Measurements from ENCODE around the gene C2CD2L.
A peak's percentile ranks its signal among the peaks of the same experiment; 100 is the strongest.
"Not testable (repeated sequence)": the region's sequence is repeated elsewhere in the genome, so short reads cannot be mapped to it uniquely, and the experiment has no call there.

C2CD2L gene

GRCh38 chr11:119116235-119116594 is 9.1 kb downstream of the C2CD2L start:
- no peak for DNase-seq

- DNase-seq, result no peak
Measured at GRCh38 chr11:119116601-119117000, 9.5 kb downstream of the C2CD2L start.

DNA sequence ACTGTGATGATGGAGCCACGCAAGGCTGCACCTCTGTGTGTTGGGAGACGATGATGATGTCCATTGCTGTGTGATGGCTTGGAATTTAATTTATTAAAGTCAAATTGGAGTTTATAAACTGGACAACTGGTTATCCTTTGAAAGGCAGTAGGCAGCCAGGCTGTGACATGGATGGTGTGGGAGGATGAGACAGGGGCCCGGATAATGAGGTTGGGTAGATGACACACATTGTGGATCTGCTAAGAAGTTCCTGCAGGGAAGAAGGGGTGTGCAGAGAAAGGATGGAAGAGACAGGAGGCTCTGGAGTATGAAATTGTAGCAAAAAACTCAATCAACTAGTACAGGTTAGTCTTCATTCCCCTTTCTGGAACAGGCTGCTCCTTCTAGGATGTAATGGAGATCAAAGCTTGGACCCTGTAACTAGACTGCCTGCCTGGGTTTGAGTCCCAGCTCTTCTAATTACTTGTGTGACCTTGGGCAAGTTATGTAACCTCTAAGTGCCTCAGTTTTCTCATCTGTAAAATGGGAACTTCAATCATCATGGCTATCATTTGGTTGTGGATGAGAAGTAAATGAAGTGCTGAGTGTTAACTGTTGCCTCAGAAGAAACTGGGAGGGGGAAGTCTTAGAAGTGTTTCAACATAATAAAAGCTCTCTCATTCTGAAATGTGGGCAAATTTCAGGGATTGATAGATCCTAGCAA is 10.0 kb downstream of the C2CD2L start:
- no peak for DNase-seq

GRCh38 chr11:119118227-119118626 is 11.1 kb downstream of the C2CD2L start:
- DNase-seq, result no peak

- no peak for DNase-seq
Measured at GRCh38 chr11:119118946-119119345, 11.8 kb downstream of the C2CD2L start.

DNA sequence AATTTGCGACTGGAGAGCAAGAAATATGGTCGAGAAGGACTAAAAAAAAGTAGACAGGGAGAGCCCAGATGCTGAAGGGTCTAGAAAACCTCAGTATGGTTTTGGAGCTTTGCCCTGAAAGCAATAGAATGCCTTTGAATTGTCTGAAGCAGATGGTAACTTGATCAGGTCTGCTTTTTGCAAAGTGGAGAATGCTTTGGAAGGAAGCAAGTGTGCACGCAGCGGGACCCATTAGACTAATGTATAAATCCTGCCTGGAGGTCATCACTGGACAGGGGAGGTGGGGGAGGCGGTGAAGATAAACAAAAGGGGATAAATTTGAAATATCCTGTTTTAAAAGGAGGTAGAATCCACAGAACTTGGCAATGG is 13.5 kb downstream of the C2CD2L start:
- no peak for DNase-seq

DNA sequence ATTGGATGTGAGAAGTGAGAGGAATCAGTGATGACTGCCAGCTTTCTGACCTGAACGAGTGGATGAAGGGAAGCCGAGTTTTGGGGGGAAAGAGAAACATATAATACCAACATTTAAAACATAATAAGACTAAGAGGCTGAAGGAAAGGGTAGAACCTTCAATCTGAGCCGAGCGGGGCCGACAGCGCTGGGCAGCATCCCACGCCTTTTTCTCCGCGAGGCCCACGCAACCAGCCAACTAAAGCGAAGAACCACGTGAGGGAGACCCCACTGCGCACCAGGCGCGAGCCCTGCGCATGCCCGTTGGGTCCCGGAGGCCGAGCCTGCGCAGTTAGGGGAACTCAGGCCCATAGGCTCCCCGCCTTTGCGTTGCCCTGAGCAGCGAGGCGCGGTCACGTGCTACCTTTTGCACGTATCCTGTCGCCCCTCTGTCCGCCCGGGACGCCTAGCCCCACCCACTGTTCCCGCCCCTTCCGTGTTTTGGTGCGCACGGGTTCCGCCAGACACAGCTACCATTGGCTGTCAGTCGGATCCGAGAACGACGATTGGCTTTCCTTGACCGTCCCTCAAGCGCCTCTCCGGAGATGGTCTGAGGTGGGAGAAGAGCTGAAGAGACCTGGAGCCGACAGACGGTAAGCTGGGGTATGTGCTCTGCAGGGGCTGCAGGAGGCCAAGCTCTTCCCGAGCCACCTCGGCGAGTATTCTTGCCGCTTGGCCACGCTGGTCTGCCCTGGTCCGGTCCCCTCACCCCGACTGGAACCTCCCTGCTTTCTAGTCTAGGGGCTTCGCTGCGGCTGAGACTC is 14.1 kb downstream of the C2CD2L start, which contains the start of gene HINFP:
TSS of gene HINFP (plus strand) at position 573 of the 803 bp plus-strand sequence. CDS start 5,365 bp downstream, outside the sequence.
- DNase-seq, result peak; percentile 100

GRCh38 chr11:119121811-119122124 is 14.6 kb downstream of the C2CD2L start:
- DNase-seq, result no peak

- no peak for DNase-seq
Measured at GRCh38 chr11:119125821-119126220, 18.7 kb downstream of the C2CD2L start.

GRCh38 chr11:119126675-119127268 is 19.6 kb downstream of the C2CD2L start:
- no peak for DNase-seq

GRCh38 chr11:119130662-119131061 is 23.5 kb downstream of the C2CD2L start:
- DNase-seq, result no peak

GRCh38 chr11:119134389-119134978 is 27.3 kb downstream of the C2CD2L start:
- DNase-seq, result no peak

GRCh38 chr11:119139276-119139675 is 32.1 kb downstream of the C2CD2L start:
- DNase-seq, result not testable (repeated sequence)

GRCh38 chr11:119144825-119145486 is 37.8 kb downstream of the C2CD2L start:
- no peak for DNase-seq

DNA sequence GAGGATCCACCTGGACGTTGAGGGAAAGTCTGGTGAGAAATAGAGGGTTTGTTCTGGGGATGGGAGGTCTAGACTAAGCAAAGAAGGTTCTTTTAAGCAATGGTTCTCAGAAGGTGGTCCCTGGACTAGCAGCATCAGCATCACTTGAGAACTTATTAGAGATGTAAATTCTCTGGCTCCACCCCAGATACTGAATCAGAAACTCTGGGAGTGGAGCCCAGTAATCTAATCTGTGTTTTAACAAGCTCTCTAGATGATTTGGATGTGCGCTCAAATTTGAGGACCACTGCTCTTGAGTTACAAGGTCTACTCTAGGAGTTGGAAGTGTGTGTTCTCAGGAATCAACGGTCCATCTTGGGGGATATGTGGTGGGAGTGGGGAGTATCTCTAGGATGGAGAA is 38.4 kb downstream of the C2CD2L start:
- DNase-seq, result no peak

- DNase-seq, result no peak
Measured at GRCh38 chr11:119147604-119148333, 40.6 kb downstream of the C2CD2L start.

DNA sequence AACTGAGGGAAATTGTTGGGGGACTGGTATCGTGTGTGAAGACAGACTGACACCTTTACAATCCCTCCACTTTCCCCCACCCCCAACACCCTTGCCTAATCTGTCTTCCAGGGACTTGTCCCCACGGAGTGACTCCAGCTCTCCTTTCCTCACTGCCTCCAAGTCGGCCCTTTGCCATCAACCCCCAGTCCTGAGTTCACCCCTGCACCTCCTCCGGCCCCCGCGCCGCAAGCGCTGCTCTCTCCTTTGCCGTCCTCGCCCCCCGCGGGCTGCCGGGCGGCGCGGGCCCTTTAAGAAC is 41.5 kb downstream of the C2CD2L start:
- DNase-seq, result no peak

DNA sequence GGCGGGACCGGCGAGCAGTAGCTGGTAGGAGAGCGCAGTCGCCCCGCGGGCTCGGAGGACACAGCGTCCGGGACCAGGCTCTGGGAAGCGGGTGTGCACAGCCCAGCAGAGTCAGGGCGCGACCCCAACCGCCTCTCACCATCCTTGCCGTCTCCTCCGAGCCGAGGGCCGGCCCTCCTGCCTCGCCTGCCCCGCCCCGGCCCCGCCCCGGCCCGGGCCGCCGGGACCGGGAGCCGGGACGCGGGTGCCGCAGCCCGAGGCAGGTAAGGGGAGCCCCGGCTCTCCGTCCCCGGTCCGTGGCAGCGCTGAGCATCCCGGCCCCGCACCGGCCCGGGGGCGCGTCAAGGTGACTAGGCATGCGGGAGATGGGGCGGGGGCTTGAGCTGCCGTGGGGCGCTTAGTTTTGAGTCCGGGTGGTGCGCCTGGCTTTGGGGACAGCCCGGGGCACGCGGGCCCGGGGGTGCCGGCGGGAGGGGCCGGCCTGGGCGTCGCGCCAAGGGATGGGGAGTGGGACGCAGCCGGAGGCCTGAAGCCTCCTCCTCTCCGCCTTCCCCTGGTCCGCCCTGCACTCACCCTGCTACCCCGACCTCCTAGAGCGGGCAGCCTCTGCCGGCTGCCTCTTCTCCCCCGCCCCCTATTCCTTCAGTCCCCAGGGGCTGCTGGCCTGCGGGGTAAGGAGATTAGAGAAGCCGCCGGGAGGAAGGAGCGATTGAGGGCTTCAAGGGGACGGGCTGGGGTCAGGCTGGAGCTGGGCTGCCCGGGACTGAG is 42.1 kb downstream of the C2CD2L start, which contains the start of gene ABCG4:
TSS of gene ABCG4 (plus strand) at position 35 of the 768 bp plus-strand sequence. CDS start 914 bp downstream, outside the sequence.
- peak; percentile 10 for DNase-seq

DNA sequence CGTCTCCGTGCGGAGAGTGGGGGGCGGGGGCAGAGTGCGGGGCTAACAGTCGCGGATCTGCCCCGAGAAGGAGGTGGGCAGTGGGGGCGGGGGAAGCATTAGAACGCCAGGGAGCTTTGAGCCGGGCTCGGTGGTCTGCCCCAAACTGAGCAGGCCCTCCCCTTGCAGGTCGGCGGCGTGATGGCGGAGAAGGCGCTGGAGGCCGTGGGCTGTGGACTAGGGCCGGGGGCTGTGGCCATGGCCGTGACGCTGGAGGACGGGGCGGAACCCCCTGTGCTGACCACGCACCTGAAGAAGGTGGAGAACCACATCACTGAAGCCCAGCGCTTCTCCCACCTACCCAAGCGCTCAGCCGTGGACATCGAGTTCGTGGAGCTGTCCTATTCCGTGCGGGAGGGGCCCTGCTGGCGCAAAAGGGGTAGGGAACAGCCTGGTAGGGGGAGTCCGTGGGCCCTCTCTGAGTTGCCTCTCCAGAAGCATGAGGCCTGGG is 42.7 kb downstream of the C2CD2L start:
- no peak for DNase-seq

DNA sequence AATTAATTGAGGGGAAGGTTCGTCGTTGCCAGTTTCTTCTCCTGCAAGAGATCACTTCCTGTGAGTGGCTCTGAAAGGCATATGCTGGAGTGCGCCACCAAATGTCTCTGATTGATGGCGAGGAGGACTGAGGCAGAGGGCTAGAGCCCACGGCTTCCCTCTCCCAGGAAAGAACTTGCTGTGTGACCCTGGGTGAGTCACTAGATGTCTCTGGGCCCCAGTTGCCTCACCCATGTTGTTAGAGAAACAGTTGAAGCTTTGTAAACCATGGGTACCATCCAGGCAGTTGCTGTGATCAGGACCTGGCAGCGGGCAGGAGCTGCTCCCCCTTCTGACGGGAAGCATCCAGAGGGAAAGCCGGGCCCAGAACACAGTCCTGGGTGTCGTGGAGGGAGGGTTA is 44.9 kb downstream of the C2CD2L start:
- no peak for DNase-seq

DNA sequence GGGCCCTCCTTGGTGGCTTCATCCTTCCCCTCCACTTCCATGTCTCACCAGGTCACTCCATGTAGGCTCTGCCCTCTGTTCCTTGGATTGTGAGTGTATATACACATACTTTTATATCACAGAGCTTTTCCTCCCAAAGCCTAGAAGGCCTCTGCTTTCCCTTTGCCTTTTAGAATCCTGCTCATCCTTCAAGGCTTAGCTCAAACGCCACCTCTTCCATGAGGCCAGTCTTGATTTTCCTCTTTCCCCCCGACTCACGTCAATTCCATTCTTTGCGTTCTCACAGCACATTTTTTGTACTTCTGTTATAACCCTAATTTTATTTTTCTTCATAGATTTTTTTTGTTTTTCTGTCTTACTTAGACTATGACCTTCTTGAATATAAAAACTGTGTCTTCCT is 45.5 kb downstream of the C2CD2L start:
- no peak for DNase-seq
